ENCODE results near the gene TAGLN. TPM values are rescaled to one million over a fixed set of nuclear protein-coding genes. Genes with fewer than 3 reads are reported as not detected.
"Not testable (repeated sequence)": the region's sequence is repeated elsewhere in the genome, so short reads cannot be mapped to it uniquely, and the experiment has no call there.

Gene TAGLN
- total and polyA plus RNA-seq, 8 donors: 575 to 3,801 (median 2,089) TPM

DNA sequence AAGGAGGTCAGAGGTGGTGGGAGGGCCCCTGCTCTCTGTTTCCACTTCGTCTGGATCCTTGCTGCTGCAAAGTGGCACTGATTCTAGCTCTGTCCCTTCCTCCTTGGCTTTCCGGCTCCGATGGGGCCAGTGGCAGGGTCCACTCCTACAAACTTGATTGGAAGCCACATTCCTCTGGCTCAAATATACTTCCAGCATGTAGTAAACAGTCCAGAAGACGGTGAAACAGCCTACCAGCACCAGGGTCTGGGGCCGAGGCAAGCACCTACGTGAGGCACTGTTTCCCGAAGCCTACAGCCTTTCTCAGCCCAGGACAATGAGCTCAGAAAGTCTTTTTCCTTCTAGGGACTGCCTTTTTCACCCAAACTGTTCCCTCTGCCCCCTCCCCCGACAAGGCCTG lies 6.9 kb downstream of the TAGLN start:
- DNase-seq; intact Hi-C loops (cut with DNase I; ENCODE audit: low total_unique reads); H3K27me3 ChIP-seq; H3K9me3 ChIP-seq; H3K4me3 ChIP-seq: not testable (repeated sequence)
- WGBS, 5 donors: 60 to 78% (median 70%) methylated on average over 6 to 8 of the region's 8 CpGs
- peaks cover 0 to 61% (median 24%) of the 10 kb centered on the region in 4 donors for H3K4me1 ChIP-seq
- peaks cover 13 to 52% (median 48%) of the 10 kb centered on the region in 4 donors for H3K36me3 ChIP-seq
- TF ChIP-seq POLR2AphosphoS5 (IDR thresholded peaks at IDR 0.05): peak; percentile 17 to 22 (median 19)
- peak overlapping the region in 2 of 5 donors; percentile 51 to 58 for H3K27ac ChIP-seq

DNA sequence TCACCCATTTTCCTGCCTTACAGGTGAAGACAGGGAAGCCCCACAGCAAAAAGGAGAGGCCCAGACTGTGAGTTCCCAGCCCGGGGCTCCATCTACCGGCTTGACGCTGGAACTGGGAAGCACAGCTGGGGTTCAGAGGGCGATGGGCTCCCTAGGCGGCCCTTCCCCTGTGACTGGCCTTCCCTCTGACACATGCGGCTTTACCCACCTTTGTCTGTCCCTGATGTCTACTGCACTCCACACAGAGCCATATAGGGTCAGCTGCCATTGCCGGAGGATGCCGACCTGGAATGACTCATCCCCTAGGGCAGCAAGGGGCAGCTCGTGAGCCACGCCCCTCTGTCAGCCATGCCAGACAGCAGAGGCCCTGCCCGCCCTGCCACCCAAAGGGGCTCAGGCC lies 7.7 kb downstream of the TAGLN start:
- DNase-seq; H3K4me3 ChIP-seq; H3K9me3 ChIP-seq; H3K27me3 ChIP-seq; intact Hi-C loops (cut with DNase I; ENCODE audit: low total_unique reads): not testable (repeated sequence)
- Histone ChIP-seq H3K36me3 (peaks cover 13 to 57% (median 49%) of the 10 kb centered on the region in 4 donors), H3K27ac (peak overlapping the region in 1 of 5 donors; percentile 33), H3K4me1 (peaks cover 0 to 58% (median 18%) of the 10 kb centered on the region in 4 donors)
- 64 to 78% (median 73%) methylated on average over 5 to 6 of the region's 11 CpGs; no CpG with 5 or more reads in 2 of the 5 donors for WGBS, 5 donors

DNA sequence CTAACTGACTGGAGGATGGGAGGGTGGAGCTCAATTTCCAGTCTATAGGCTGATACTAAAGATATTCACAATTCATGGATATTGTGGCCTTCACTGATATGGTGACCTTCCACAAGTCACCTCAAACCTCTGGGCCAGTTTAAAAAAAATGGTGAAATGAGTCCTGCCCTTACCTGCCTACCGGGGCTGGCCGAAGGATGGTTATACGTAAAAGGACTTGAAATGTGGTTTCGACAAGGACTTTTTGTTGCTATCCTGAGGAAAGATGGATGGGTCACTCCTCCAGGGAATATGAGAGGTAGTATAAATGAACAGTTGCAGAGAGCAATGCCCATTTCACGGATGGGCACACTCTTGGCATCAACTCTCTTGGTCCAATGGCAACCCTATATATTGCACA lies 8.3 kb downstream of the TAGLN start:
- DNase-seq; H3K27me3 ChIP-seq; intact Hi-C loops (cut with DNase I; ENCODE audit: low total_unique reads); H3K9me3 ChIP-seq; H3K4me3 ChIP-seq: not testable (repeated sequence)
- Histone ChIP-seq H3K36me3 (peaks cover 14 to 59% (median 49%) of the 10 kb centered on the region in 4 donors), H3K27ac (peak overlapping the region in 1 of 5 donors; percentile 43), H3K4me1 (peaks cover 0 to 52% (median 15%) of the 10 kb centered on the region in 4 donors)
- 85 to 97% (median 93%) methylated on average over 4 to 5 of the region's 5 CpGs for WGBS, 5 donors

DNA sequence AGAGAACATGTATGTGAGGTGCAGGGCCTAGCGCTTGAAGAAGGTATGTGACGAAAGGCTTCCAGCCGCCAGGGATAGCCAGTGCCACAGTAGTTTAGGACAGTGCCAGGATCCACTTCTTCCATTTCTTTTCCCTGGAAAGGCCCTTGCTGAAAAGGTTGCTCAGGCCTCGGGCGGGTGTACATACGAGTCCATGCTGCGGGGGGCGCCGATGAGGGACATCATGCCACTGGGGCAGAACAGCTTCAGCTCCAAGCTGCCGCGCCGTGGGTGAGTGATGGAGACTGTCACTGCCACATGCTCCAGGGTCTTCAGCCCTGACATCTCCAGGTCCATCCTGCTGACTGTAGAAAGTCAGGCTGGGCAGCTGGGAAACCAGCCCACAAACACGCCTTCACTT lies 9.5 kb downstream of the TAGLN start:
- peaks cover 0 to 40% (median 9%) of the 10 kb centered on the region in 4 donors for H3K4me1 ChIP-seq
- TF ChIP-seq POLR2AphosphoS5 (IDR thresholded peaks at IDR 0.05): peak; percentile 36 to 51 (median 49)
- DNase-seq; H3K4me3 ChIP-seq; H3K27ac ChIP-seq; intact Hi-C loops (cut with DNase I; ENCODE audit: low total_unique reads); H3K9me3 ChIP-seq; H3K27me3 ChIP-seq: not testable (repeated sequence)
- peaks cover 20 to 59% (median 48%) of the 10 kb centered on the region in 4 donors for H3K36me3 ChIP-seq
- 78 to 90% (median 86%) methylated on average over 6 to 9 of the region's 13 CpGs; no CpG with 5 or more reads in 1 of the 5 donors for WGBS, 5 donors

DNA sequence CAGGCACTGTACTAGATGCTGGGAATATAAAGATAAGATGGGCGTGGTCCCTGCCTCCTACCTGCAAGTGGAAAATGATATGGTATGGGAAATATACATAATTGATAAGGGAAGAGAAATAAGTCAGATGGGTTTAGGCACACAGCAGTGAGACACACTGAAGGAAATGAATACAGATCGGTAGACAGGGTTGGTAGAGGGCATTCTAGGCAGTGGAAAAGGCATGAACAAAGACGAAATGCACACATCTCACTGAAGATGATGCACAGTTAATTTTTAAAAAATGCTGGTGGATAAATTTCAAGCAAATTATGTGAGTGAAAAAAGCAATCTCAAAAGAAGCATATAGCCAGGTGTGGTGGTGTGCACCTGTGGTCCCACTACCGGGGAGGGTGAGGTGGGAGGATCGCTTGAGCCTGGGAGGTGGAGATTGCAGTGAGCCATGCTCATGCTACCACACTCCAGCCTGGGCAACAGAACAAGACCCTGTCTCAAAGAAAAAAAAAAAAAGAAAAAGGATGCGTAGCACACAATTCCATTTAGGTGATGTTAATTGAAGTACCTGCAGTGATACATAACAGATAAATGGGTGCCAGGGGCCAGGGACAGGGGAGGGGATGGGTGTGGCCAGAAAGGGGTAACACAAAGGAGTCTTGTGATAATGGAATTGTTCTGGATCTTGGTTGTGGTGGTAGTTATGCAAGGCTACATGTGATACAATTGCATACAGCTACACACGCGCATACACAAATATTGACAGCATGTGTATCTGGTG lies 10.4 kb downstream of the TAGLN start:
- H3K9me3 ChIP-seq; H3K27me3 ChIP-seq; intact Hi-C loops (cut with DNase I; ENCODE audit: low total_unique reads); H3K4me3 ChIP-seq; DNase-seq: not testable (repeated sequence)
- 62 to 84% (median 79%) methylated on average over 7 to 8 of the region's 8 CpGs for WGBS, 5 donors
- peak overlapping the region in 2 of 5 donors; percentile 13 to 38 for H3K27ac ChIP-seq
- peaks cover 0 to 31% (median 5%) of the 10 kb centered on the region in 4 donors for H3K4me1 ChIP-seq
- peaks cover 19 to 59% (median 48%) of the 10 kb centered on the region in 4 donors for H3K36me3 ChIP-seq
- peak in 2 of 3 donors; percentile 26 to 70 for TF ChIP-seq POLR2AphosphoS5 (IDR thresholded peaks at IDR 0.05)

DNA sequence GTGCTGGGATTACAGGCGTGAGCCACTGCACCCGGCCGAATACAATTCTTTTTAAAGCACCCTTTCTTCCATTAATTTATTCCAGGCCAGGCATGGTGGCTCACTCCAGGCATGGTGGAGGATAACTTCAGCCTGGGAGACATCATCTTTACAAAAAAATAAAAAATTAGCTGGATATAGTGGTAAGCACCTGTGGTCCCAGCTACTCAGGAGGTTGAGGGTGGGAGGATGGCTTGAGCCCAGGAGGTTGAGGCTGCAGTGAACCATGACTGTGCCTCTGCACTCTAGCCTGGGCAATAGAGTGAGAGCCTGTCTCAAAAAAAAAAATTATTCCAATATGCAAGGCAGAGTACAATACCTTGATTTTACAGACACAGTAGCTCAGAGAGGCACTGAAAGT lies 11.4 kb downstream of the TAGLN start:
- H3K4me3 ChIP-seq: no peak overlapping the region
- no peaks in the 10 kb centered on the region for H3K9me3 ChIP-seq
- peaks cover 0 to 21% (median 0%) of the 10 kb centered on the region in 4 donors for H3K4me1 ChIP-seq
- H3K27me3 ChIP-seq: no peaks in the 10 kb centered on the region
- WGBS, 5 donors: 81 to 100% (median 96%) methylated on average over 3 of the region's 3 CpGs
- no peak for TF ChIP-seq POLR2AphosphoS5 (IDR thresholded peaks at IDR 0.05)
- TF ChIP-seq POLR2A (IDR thresholded peaks at IDR 0.05): no peak
- TF ChIP-seq, protein P1, sequence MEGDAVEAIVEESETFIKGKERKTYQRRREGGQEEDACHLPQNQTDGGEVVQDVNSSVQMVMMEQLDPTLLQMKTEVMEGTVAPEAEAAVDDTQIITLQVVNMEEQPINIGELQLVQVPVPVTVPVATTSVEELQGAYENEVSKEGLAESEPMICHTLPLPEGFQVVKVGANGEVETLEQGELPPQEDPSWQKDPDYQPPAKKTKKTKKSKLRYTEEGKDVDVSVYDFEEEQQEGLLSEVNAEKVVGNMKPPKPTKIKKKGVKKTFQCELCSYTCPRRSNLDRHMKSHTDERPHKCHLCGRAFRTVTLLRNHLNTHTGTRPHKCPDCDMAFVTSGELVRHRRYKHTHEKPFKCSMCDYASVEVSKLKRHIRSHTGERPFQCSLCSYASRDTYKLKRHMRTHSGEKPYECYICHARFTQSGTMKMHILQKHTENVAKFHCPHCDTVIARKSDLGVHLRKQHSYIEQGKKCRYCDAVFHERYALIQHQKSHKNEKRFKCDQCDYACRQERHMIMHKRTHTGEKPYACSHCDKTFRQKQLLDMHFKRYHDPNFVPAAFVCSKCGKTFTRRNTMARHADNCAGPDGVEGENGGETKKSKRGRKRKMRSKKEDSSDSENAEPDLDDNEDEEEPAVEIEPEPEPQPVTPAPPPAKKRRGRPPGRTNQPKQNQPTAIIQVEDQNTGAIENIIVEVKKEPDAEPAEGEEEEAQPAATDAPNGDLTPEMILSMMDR (IDR thresholded peaks at IDR 0.05): no peak
- no peak for TF ChIP-seq EP300 (IDR thresholded peaks at IDR 0.05)
- DNase-seq: no peak
- H3K27ac ChIP-seq: peak overlapping the region in 2 of 5 donors; percentile 5 to 38
- peaks cover 25 to 59% (median 46%) of the 10 kb centered on the region in 4 donors for H3K36me3 ChIP-seq
- intact Hi-C loops (cut with DNase I; ENCODE audit: low total_unique reads): no loop called here
